CMK (cell line): Measurements from ENCODE around the gene ASTN2.

Experiments used
- DNase-seq: peaks from one replicate; pipeline ENCODE4 v3.0.0-alpha.2; 2010; ENCODE audit warnings: low read depth

Gene ASTN2

GRCh38 chr9:116661037-116661954 is 753.6 kb downstream of the ASTN2 start:
- DNase-seq = peak; percentile 27

- DNase-seq = no peak
These were observed 756.6 kb downstream of the ASTN2 start for GRCh38 chr9:116658265-116658664.

GRCh38 chr9:116656977-116657376 is 757.9 kb downstream of the ASTN2 start:
- no peak for DNase-seq

GRCh38 chr9:116656501-116656971 is 758.3 kb downstream of the ASTN2 start:
- DNase-seq = no peak

GRCh38 chr9:116654059-116654355 is 760.9 kb downstream of the ASTN2 start:
- DNase-seq = no peak

- no peak for DNase-seq
These were observed 761.4 kb downstream of the ASTN2 start for GRCh38 chr9:116653348-116654058.

- DNase-seq = no peak
These were observed 767.4 kb downstream of the ASTN2 start for GRCh38 chr9:116647515-116647809.

- DNase-seq = no peak
These were observed 768.0 kb downstream of the ASTN2 start for GRCh38 chr9:116646661-116647514.

GRCh38 chr9:116644091-116644688 is 770.7 kb downstream of the ASTN2 start:
- no peak for DNase-seq

- DNase-seq = no peak
These were observed 771.2 kb downstream of the ASTN2 start for GRCh38 chr9:116643691-116644090.

- DNase-seq = no peak
These were observed 773.4 kb downstream of the ASTN2 start for GRCh38 chr9:116641292-116642059.

GRCh38 chr9:116639251-116639741 is 775.6 kb downstream of the ASTN2 start:
- DNase-seq = no peak

- no peak for DNase-seq
These were observed 778.9 kb downstream of the ASTN2 start for GRCh38 chr9:116635908-116636307.

- no peak for DNase-seq
These were observed 781.6 kb downstream of the ASTN2 start for GRCh38 chr9:116632990-116633838.

- no peak for DNase-seq
These were observed 785.2 kb downstream of the ASTN2 start for GRCh38 chr9:116629634-116630033.

- DNase-seq = no peak
These were observed 786.1 kb downstream of the ASTN2 start for GRCh38 chr9:116628716-116629115.

GRCh38 chr9:116627433-116627832 is 787.4 kb downstream of the ASTN2 start:
- no peak for DNase-seq

GRCh38 chr9:116626762-116627161 is 788.1 kb downstream of the ASTN2 start:
- no peak for DNase-seq

GRCh38 chr9:116623715-116624114 is 791.1 kb downstream of the ASTN2 start:
- DNase-seq = no peak

- DNase-seq = no peak
These were observed 797.5 kb downstream of the ASTN2 start for GRCh38 chr9:116617389-116617788.
